BLaER1 treated with 17β-estradiol and CSF1 and Interleukin-3, amounts not matched to agents 10 nM and 100 nM (cell line): ENCODE results near the gene NRSN2.
"Not testable (repeated sequence)": the region's sequence is repeated elsewhere in the genome, so short reads cannot be mapped to it uniquely, and the experiment has no call there.

Experiments
- H3K27ac ChIP-seq, 11 experiments: shearing (Covaris generic); formaldehyde crosslinking; 2 replicates each; pipeline ENCODE4 v1.8.1; 2022
- H3K27me3 ChIP-seq, 11 experiments: shearing (Covaris generic); formaldehyde crosslinking; 2 replicates each; pipeline ENCODE4 v1.8.1; 2022
- H3K36me3 ChIP-seq, 11 experiments: shearing (Covaris generic); formaldehyde crosslinking; 2 replicates each; pipeline ENCODE4 v1.8.1; 2022
- H3K4me1 ChIP-seq, 10 experiments: shearing (Covaris generic); formaldehyde crosslinking; 2 replicates each; pipeline ENCODE4 v1.8.1; 2022
- H3K4me2 ChIP-seq, 11 experiments: shearing (Covaris generic); formaldehyde crosslinking; 2 replicates each; pipeline ENCODE4 v1.8.1; 2022
- H3K4me3 ChIP-seq, 10 experiments: shearing (Covaris generic); formaldehyde crosslinking; 2 replicates each; pipeline ENCODE4 v1.8.1; 2022
- H3K9ac ChIP-seq, 11 experiments: shearing (Covaris generic); formaldehyde crosslinking; 2 replicates each; pipeline ENCODE4 v1.8.1; 2022
- H3K9me3 ChIP-seq, 11 experiments: shearing (Covaris generic); formaldehyde crosslinking; replicated peaks in 1 of 11; 2 replicates each; pipeline ENCODE4 v1.8.1; 2022
- H4K20me1 ChIP-seq, 11 experiments: shearing (Covaris generic); formaldehyde crosslinking; 2 replicates each; pipeline ENCODE4 v1.8.1; 2022
- Cebpa-rat ChIP-seq, 11 experiments: shearing (Covaris generic); IDR thresholded peaks; 2 replicates each; pipeline ENCODE4 v1.8.1; 2022

The NRSN2 gene

DNA sequence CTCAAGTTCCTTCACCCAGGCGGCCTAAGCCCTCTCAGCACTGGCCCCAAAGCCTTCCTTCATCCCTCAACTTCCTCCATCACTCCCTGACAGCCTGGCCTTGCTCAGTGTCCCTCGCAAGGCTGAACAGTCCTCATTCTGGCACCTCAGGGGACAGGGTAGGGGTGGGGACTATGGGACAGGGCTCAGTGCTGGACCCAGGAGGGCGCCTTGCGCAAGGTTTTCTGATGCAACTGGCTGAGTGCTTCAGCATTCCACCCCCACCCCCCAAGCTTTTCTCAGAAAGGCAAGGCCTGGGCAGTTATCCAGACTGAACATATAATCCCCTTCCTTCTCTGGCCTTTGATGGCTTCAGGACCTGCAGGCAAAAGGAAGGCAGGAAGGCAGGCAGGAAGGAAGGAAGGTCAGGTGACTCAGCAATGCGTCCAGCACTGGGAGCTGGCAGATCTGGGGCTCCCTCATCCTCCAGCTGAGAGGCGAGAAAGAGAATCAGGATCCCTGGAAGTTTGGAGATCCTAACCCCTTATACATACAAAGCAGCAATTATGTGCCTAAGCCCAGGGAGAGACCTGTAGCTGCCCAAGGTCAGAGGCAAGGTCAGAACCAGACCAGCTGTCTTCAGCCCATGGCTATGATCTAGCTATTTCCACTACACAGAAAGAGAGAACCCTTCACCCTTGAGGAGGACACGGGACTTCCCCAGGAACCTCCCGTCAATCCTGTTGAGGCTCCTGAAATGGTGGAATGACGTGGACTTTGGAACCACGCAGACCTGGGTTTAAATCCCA is 25.0 kb downstream of the NRSN2 start:
- peak overlapping the region; percentile 7 to 90 (median 77); a peak in 21 of 22 replicates for H3K27ac ChIP-seq
- H3K9ac ChIP-seq = peak overlapping the region; percentile 13 to 75 (median 68); a peak in 19 of 22 replicates
- H4K20me1 ChIP-seq = no peaks in the 10 kb centered on the region
- H3K4me2 ChIP-seq = peak overlapping the region; percentile 64 to 96 (median 85)
- H3K36me3 ChIP-seq = no peaks in the 10 kb centered on the region
- H3K27me3 ChIP-seq = no peaks in the 10 kb centered on the region
- peak overlapping the region in 2 of 10 experiments; percentile 24 to 31; a peak in 5 of 20 replicates for H3K4me3 ChIP-seq
- peaks cover 30 to 77% (median 53%) of the 10 kb centered on the region in 10 experiments for H3K4me1 ChIP-seq
- peak in 9 of 11 experiments; percentile 18 to 94 (median 79); a peak in 14 of 22 replicates for TF ChIP-seq Cebpa-rat (IDR thresholded peaks at IDR 0.05)
- no peaks in the 10 kb centered on the region for H3K9me3 ChIP-seq

GRCh38 chr20:372543-373082 is 25.7 kb downstream of the NRSN2 start:
- H3K36me3 ChIP-seq, H4K20me1 ChIP-seq, H3K9me3 ChIP-seq, H3K4me3 ChIP-seq, H3K27me3 ChIP-seq: not testable (repeated sequence)
- peaks cover 30 to 81% (median 56%) of the 10 kb centered on the region in 10 experiments for H3K4me1 ChIP-seq
- peak overlapping the region; percentile 25 to 90 (median 77); a peak in 21 of 22 replicates for H3K27ac ChIP-seq
- H3K4me2 ChIP-seq = peak overlapping the region; percentile 64 to 96 (median 85)
- H3K9ac ChIP-seq = peak overlapping the region in 9 of 11 experiments; percentile 48 to 75 (median 69); a peak in 16 of 22 replicates

DNA sequence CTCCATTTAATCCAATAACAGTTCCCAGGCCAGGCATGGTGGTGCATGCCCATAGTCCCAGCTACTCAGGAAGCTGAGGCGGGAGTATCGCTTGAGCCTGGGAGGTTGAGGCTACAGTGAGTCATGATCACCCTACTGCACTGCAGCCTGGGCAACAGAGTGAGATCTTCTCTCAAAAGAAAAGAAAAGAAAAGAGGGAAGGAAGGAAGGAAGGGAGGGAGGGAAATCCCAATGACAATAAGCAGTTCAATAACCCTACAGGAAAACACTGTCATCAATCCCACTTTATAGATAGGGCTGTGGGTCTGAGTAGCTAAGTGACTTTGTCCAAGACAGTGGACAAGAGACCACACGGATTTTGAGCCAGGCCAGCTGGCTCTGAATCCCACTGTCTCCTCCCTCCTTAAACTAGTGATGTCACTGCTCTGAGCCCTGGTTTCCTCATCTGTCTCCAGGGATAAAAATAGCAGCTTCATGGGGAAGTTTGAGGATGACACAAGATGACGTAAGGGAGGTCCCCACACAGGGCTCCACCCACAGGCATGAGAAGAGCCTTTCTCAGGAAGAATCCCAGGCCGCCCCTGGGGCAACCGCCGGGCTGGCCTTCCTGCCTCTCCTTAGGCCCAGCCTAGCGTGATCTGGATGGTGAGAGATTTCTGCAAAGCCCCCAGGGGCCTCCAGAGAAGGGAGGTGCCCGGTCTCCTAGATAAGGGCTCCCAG is 26.4 kb downstream of the NRSN2 start:
- Histone ChIP-seq H3K36me3 (no peaks in the 10 kb centered on the region), H3K4me1 (peaks cover 30 to 81% (median 64%) of the 10 kb centered on the region in 10 experiments), H3K4me3 (no peak overlapping the region), H3K9ac (peak overlapping the region in 9 of 11 experiments; percentile 39 to 75 (median 69); a peak in 14 of 22 replicates), H3K27me3 (no peaks in the 10 kb centered on the region), H4K20me1 (no peaks in the 10 kb centered on the region), H3K4me2 (peak overlapping the region; percentile 64 to 96 (median 85)), H3K27ac (peak overlapping the region; percentile 25 to 90 (median 77); a peak in 21 of 22 replicates), H3K9me3 (no peaks in the 10 kb centered on the region)
- TF ChIP-seq Cebpa-rat (IDR thresholded peaks at IDR 0.05) = no peak

DNA sequence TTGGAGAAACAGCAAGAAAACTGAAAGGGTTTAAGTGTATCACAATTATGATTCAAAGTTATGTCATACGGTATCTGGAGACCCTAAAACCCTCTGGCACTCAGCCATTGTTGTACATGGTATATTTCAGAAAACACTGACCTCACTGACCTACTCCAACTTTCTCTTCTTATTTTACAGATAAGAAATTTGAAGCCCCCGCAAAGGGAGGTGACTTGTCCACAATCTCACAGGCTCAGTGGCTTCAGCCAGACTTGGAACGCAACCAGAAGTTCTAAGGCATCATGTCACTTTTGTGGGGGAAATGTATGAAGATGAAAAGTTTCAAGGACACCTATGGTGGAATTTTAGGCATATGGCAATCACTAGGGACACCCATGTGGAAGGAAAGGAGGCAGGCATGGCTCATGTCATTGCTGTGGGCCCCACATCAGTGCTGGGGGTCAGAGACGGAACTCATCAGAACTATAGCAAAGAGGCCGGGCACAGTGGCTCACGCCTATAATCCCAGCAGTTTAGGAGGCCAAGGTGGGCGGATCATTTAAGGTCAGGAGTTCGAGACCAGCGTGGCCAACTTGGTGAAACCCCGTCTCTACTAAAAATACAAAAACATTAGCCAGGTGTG is 28.5 kb downstream of the NRSN2 start:
- no peaks in the 10 kb centered on the region for H3K36me3 ChIP-seq
- no peak overlapping the region for H3K4me3 ChIP-seq
- peak overlapping the region in 3 of 11 experiments; percentile 30 to 48 (median 34); a peak in 5 of 22 replicates for H3K27ac ChIP-seq
- no peaks in the 10 kb centered on the region for H4K20me1 ChIP-seq
- no peaks in the 10 kb centered on the region for H3K9me3 ChIP-seq
- H3K27me3 ChIP-seq = no peaks in the 10 kb centered on the region
- 0 out of 22 replicates have a peak overlapping the region, but pooled peaks of 1 of the 11 experiments have one; percentile 6 for H3K9ac ChIP-seq
- peak overlapping the region in 2 of 11 experiments; percentile 6 to 7; a peak in 4 of 22 replicates for H3K4me2 ChIP-seq
- peaks cover 46 to 80% (median 76%) of the 10 kb centered on the region in 10 experiments for H3K4me1 ChIP-seq
- no peak for TF ChIP-seq Cebpa-rat (IDR thresholded peaks at IDR 0.05)

GRCh38 chr20:376089-376488 is 29.2 kb downstream of the NRSN2 start:
- Histone ChIP-seq H3K27me3 (no peaks in the 10 kb centered on the region), H3K27ac (peak overlapping the region in 3 of 11 experiments; percentile 42 to 100 (median 48); a peak in 4 of 22 replicates), H4K20me1 (no peaks in the 10 kb centered on the region), H3K4me3 (no peak overlapping the region), H3K9me3 (no peaks in the 10 kb centered on the region), H3K9ac (no peak overlapping the region), H3K4me2 (peak overlapping the region in 2 of 11 experiments; percentile 7 to 25; a peak in 4 of 22 replicates), H3K4me1 (peaks cover 43 to 73% (median 69%) of the 10 kb centered on the region in 10 experiments), H3K36me3 (no peaks in the 10 kb centered on the region)
- TF ChIP-seq Cebpa-rat (IDR thresholded peaks at IDR 0.05) = no peak

DNA sequence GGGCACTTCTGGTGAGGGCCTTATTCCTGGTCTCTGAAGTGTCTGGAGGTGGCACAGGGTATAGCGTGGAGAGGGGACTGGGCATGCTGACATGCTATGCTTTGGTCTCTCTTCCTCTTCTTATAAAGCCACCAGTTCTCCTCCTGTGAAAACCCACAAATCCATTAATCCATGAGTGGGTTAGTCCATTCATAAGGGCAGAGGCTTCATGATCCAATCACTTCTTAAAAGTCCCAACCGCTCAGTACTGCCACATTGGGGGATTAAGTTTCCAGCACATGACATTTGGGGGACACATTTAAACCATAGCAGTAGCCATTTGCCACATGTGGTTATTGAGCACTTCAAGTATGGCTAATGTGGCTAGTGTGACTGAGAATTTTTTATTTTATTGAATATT is 29.8 kb downstream of the NRSN2 start:
- Histone ChIP-seq H3K4me1 (peaks cover 37 to 67% (median 63%) of the 10 kb centered on the region in 10 experiments), H3K4me2 (peak overlapping the region in 5 of 11 experiments; percentile 1 to 25 (median 9); a peak in 2 of 22 replicates)
- TF ChIP-seq Cebpa-rat (IDR thresholded peaks at IDR 0.05) = no peak

GRCh38 chr20:377578-377977 is 30.7 kb downstream of the NRSN2 start:
- H3K4me3 ChIP-seq, H3K9ac ChIP-seq, H4K20me1 ChIP-seq, H3K36me3 ChIP-seq, H3K27me3 ChIP-seq, H3K9me3 ChIP-seq: not testable (repeated sequence)
- Histone ChIP-seq H3K4me2 (peak overlapping the region in 2 of 11 experiments; percentile 53 to 88; a peak in 2 of 22 replicates), H3K4me1 (peaks cover 35 to 65% (median 61%) of the 10 kb centered on the region in 10 experiments), H3K27ac (peak overlapping the region in 3 of 11 experiments; percentile 91 to 100 (median 99); a peak in 6 of 22 replicates)

More for the DNA sequence above, 29.8 kb downstream of the NRSN2 start:
- H3K9me3 ChIP-seq = no peaks in the 10 kb centered on the region
- H4K20me1 ChIP-seq = no peaks in the 10 kb centered on the region
- H3K36me3 ChIP-seq = no peaks in the 10 kb centered on the region
- no peak overlapping the region for H3K4me3 ChIP-seq
- peak overlapping the region in 3 of 11 experiments; percentile 35 to 100 (median 42); a peak in 5 of 22 replicates for H3K27ac ChIP-seq
- H3K27me3 ChIP-seq = no peaks in the 10 kb centered on the region
- H3K9ac ChIP-seq = no peak overlapping the region

DNA sequence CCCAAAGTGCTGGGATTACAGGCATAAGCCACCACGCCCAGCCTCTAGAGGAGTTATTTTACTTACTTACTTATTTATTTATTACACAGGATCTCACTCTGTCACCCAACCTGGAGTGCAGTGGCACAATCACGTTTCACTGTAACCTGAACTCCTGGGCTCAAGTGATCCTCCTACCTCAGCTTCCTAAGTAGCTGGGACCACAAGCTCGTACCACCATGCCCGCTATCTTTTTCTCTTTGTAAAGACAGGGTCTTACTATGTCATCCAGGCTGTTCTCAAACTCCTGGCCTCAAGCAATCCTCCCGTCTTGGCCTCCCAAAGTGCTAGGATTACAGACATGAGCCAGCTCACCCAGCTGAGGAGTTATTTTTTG is 32.0 kb downstream of the NRSN2 start:
- TF ChIP-seq Cebpa-rat (IDR thresholded peaks at IDR 0.05) = no peak

More for the DNA sequence above, 32.0 kb downstream of the NRSN2 start:
- Histone ChIP-seq H3K4me3 (no peak overlapping the region), H3K4me2 (peak overlapping the region in 9 of 11 experiments; percentile 15 to 88 (median 51); a peak in 11 of 22 replicates), H3K27ac (peak overlapping the region in 4 of 11 experiments; percentile 13 to 100 (median 95); a peak in 7 of 22 replicates), H4K20me1 (peaks cover 20 to 21% (median 20%) of the 10 kb centered on the region in 11 experiments; a peak in 21 of 22 replicates), H3K27me3 (no peaks in the 10 kb centered on the region), H3K9ac (peak overlapping the region in 4 of 11 experiments; percentile 18 to 100 (median 28); a peak in 5 of 22 replicates), H3K4me1 (peaks cover 27 to 65% (median 59%) of the 10 kb centered on the region in 10 experiments), H3K36me3 (peaks cover 0 to 19% (median 9%) of the 10 kb centered on the region in 11 experiments; a peak in 15 of 22 replicates), H3K9me3 (no peaks in the 10 kb centered on the region)
